ENCODE results near the gene RYR3. TPM values are rescaled to one million over a fixed set of nuclear protein-coding genes. Genes with fewer than 3 reads are reported as not detected.

Gene RYR3
- total RNA-seq, 2 experiments from 2014 or later = 0.06 to 0.32 TPM

GRCh38 chr15:33768670-33769190 is 458.0 kb downstream of the RYR3 start:
- TF ChIP-seq EZH2phosphoT487 (IDR thresholded peaks at IDR 0.05; ENCODE audit: borderline replicate concordance, low read depth, low read length) (no peak), CTCF (conservative IDR thresholded peaks at IDR 0.05; ENCODE audit: low read length) (no peak)
- Histone ChIP-seq H3K4me3 (ENCODE audit: low read depth, low read length, poor library complexity, severe bottlenecking) (no peak overlapping the region), H3K79me2 (ENCODE audit: insufficient read depth, low read depth, low read length) (no peaks in the 10 kb centered on the region), H3K36me3 (ENCODE audit: insufficient read depth, low read length) (no peaks in the 10 kb centered on the region), H3K4me1 (ENCODE audit: insufficient read depth, low read length, poor library complexity, severe bottlenecking) (no peaks in the 10 kb centered on the region), H2AFZ (ENCODE audit: low read length) (no peak overlapping the region), H3K9me2 (ENCODE audit: insufficient read depth, low read length) (no peaks in the 10 kb centered on the region), H3K27ac (ENCODE audit: low read depth, low read length, poor library complexity, severe bottlenecking) (no peak overlapping the region), H3K4me2 (ENCODE audit: low read length) (no peak overlapping the region), H3K9me3 (ENCODE audit: low read length) (no peaks in the 10 kb centered on the region), H4K20me1 (ENCODE audit: insufficient read depth, low read length) (no peaks in the 10 kb centered on the region)
- DNase-seq (ENCODE audit: low spot score) = no peak
- ChIA-PET POLR2A (no interaction called here), CTCF (ENCODE audit: unreplicated experiment) (no interaction called here)
- intact Hi-C loops (cut with micrococcal nuclease; ENCODE audit: unreplicated experiment) = no loop called here
- BruUV-seq (replicated peaks) = no TSS peak

GRCh38 chr15:33773969-33774368 is 463.2 kb downstream of the RYR3 start:
- POLR2A ChIA-PET = interaction anchor here (0.6 to 0.8 kb wide), 3 partner anchors 8 to 865 kb away, joined by 3 to 5 read pairs (median 3); no protein-coding TSS in a partner anchor

More at GRCh38 chr15:33773969-33774368, 463.2 kb downstream of the RYR3 start:
- Histone ChIP-seq H4K20me1 (ENCODE audit: insufficient read depth, low read length) (no peaks in the 10 kb centered on the region), H3K9me2 (ENCODE audit: insufficient read depth, low read length) (no peaks in the 10 kb centered on the region), H3K4me2 (ENCODE audit: low read length) (no peak overlapping the region), H3K27ac (ENCODE audit: low read depth, low read length, poor library complexity, severe bottlenecking) (no peak overlapping the region), H3K36me3 (ENCODE audit: insufficient read depth, low read length) (no peaks in the 10 kb centered on the region), H3K79me2 (ENCODE audit: insufficient read depth, low read depth, low read length) (no peaks in the 10 kb centered on the region), H2AFZ (ENCODE audit: low read length) (no peak overlapping the region), H3K9me3 (ENCODE audit: low read length) (no peaks in the 10 kb centered on the region), H3K4me3 (ENCODE audit: low read depth, low read length, poor library complexity, severe bottlenecking) (no peak overlapping the region), H3K4me1 (ENCODE audit: insufficient read depth, low read length, poor library complexity, severe bottlenecking) (peaks cover 8% of the 10 kb centered on the region)
- CTCF ChIA-PET (ENCODE audit: unreplicated experiment) = interaction anchor here (0.9 kb wide), 1 partner anchor 8 kb away, joined by 3 read pairs; no protein-coding TSS in a partner anchor
- intact Hi-C loops (cut with micrococcal nuclease; ENCODE audit: unreplicated experiment) = no loop called here
- no peak for DNase-seq (ENCODE audit: low spot score)
- TF ChIP-seq CTCF (conservative IDR thresholded peaks at IDR 0.05; ENCODE audit: low read length) = no peak
- no peak for TF ChIP-seq EZH2phosphoT487 (IDR thresholded peaks at IDR 0.05; ENCODE audit: borderline replicate concordance, low read depth, low read length)
- BruUV-seq (replicated peaks) = no TSS peak

Data from OCI-LY7 (cell line).